Activated CD8-positive, alpha-beta memory T cell treated with anti-CD3 and anti-CD28 coated beads for 36 hours (primary cell): Measurements from ENCODE around the gene PRSS27. TPM values are rescaled to one million over a fixed set of nuclear protein-coding genes. Genes with fewer than 3 reads are reported as not detected.

Source experiments
- CTCF ChIA-PET: fragments of 350-600 bp; sonication (Branson Sonifier 250); formaldehyde crosslinking; loops from one replicate; lab custom pipeline; 2021; ENCODE audit warnings: antibody characterized with exemption; lab: Charles Lee
- POLR2A ChIA-PET: fragments of 350-600 bp; sonication (Branson Sonifier 250); formaldehyde crosslinking; loops from one replicate; lab custom pipeline; 2021; ENCODE audit warnings: antibody characterized with exemption; lab: Charles Lee
- total RNA-seq, 2 experiments: library from RNA; stranded (reverse); gene quantifications; one replicate each; pipeline ENCODE4 v1.2.3, GENCODE V29; 2021

Gene PRSS27
- total RNA-seq, 2 experiments from 2014 or later: 1.3 to 1.4 TPM

- ChIA-PET POLR2A (interaction anchor here (0.6 to 2.1 kb wide), 6 partner anchors 9 to 71 kb away, joined by 3 to 10 read pairs (median 4); partner anchors contain the start of genes ELOB and KCTD5), CTCF (interaction anchor here (0.6 to 1.5 kb wide), 3 partner anchors 10 to 1337 kb away, joined by 4 read pairs; no protein-coding TSS in a partner anchor)
Measured at GRCh38 chr16:2752850-2753732, 33.1 kb upstream of the PRSS27 start.

- CTCF ChIA-PET: interaction anchor here (0.6 to 1.5 kb wide), 3 partner anchors 24 to 1336 kb away, joined by 3 to 4 read pairs (median 4); no protein-coding TSS in a partner anchor
Measured at GRCh38 chr16:2752035-2752849, 32.2 kb upstream of the PRSS27 start, which contains the start of gene SRRM2. SRRM2 (plus strand) TSS chr16:2752638; CDS start chr16:2756365, 3,727 bp downstream.

GRCh38 chr16:2751577-2752034 is 31.6 kb upstream of the PRSS27 start:
- ChIA-PET CTCF (interaction anchor here (0.7 to 1.5 kb wide), 2 partner anchors 24 to 116 kb away, joined by 3 to 4 read pairs; no protein-coding TSS in a partner anchor), POLR2A (interaction anchor here (0.6 to 1.2 kb wide), 3 partner anchors 25 to 767 kb away, joined by 3 to 6 read pairs (median 3); no protein-coding TSS in a partner anchor)

More at GRCh38 chr16:2752035-2752849, 32.2 kb upstream of the PRSS27 start, which contains the start of gene SRRM2:
- POLR2A ChIA-PET: interaction anchor here (0.6 to 2.1 kb wide), 6 partner anchors 10 to 70 kb away, joined by 3 to 9 read pairs (median 4); partner anchors contain the start of gene KCTD5

- CTCF ChIA-PET: no interaction called here
- POLR2A ChIA-PET: no interaction called here
Measured at GRCh38 chr16:2749936-2750335, 29.9 kb upstream of the PRSS27 start.

GRCh38 chr16:2749476-2749875 is 29.5 kb upstream of the PRSS27 start:
- POLR2A ChIA-PET: no interaction called here
- CTCF ChIA-PET: no interaction called here

- CTCF ChIA-PET: no interaction called here
- POLR2A ChIA-PET: no interaction called here
Measured at GRCh38 chr16:2748757-2749455, 28.9 kb upstream of the PRSS27 start.

- ChIA-PET CTCF (interaction anchor here (0.7 kb wide), 1 partner anchor 677 kb away, joined by 5 read pairs; no protein-coding TSS in a partner anchor), POLR2A (no interaction called here)
Measured at GRCh38 chr16:2745961-2746360, 25.9 kb upstream of the PRSS27 start.

GRCh38 chr16:2745116-2745890 is 25.3 kb upstream of the PRSS27 start:
- CTCF ChIA-PET: no interaction called here

GRCh38 chr16:2744711-2745110 is 24.7 kb upstream of the PRSS27 start:
- ChIA-PET POLR2A (no interaction called here), CTCF (no interaction called here)

More at GRCh38 chr16:2745116-2745890, 25.3 kb upstream of the PRSS27 start:
- POLR2A ChIA-PET: no interaction called here

GRCh38 chr16:2743007-2743810 is 23.2 kb upstream of the PRSS27 start:
- ChIA-PET CTCF (no interaction called here), POLR2A (no interaction called here)

- CTCF ChIA-PET: interaction anchor here (0.6 kb wide), 1 partner anchor 300 kb away, joined by 3 read pairs; no protein-coding TSS in a partner anchor
- POLR2A ChIA-PET: interaction anchor here (0.6 kb wide), 1 partner anchor 39 kb away, joined by 4 read pairs; no protein-coding TSS in a partner anchor
Measured at GRCh38 chr16:2742323-2743006, 22.4 kb upstream of the PRSS27 start.

- ChIA-PET CTCF (interaction anchor here (1.0 kb wide), 1 partner anchor 34 kb away, joined by 3 read pairs; no protein-coding TSS in a partner anchor), POLR2A (no interaction called here)
Measured at GRCh38 chr16:2741168-2741567, 21.1 kb upstream of the PRSS27 start.

- ChIA-PET CTCF (interaction anchor here (0.6 to 1.0 kb wide), 2 partner anchors 33 to 353 kb away, joined by 3 read pairs; no protein-coding TSS in a partner anchor), POLR2A (no interaction called here)
Measured at GRCh38 chr16:2740476-2740875, 20.5 kb upstream of the PRSS27 start.

- CTCF ChIA-PET: no interaction called here
- POLR2A ChIA-PET: no interaction called here
Measured at GRCh38 chr16:2739625-2740430, 19.8 kb upstream of the PRSS27 start.

GRCh38 chr16:2738615-2739014 is 18.6 kb upstream of the PRSS27 start:
- ChIA-PET CTCF (no interaction called here), POLR2A (no interaction called here)
